CD4-positive, alpha-beta T cell treated with Interleukin-15 for 4 hours (primary cell): Measurements from ENCODE around the gene CCDC47.

ENCODE experiments used
- DNase-seq: peaks from one replicate; pipeline ENCODE4 v3.0.0-alpha.2; 2020; ENCODE audit warnings: low spot score

The CCDC47 gene

GRCh38 chr17:63785556-63785955 is 12.2 kb upstream of the CCDC47 start:
- no peak for DNase-seq

DNA sequence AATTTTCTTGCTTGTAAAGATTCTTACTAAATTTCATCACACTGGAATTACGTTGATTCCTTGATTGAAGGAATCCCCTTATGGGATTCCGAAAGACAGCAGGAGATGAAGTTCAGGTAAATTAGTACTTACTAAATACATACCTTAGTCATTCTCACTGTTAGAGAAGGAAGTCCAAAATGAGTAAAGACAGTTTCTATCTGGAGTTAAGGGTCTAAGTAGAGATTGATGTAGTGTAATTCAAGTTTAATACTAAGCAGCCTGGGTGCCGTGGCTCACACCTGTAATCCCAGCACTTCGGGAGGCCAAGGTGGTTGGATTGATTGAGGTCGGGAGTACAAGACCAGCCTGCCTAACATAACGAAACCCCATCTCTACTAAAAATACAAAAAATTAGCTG is 10.1 kb upstream of the CCDC47 start:
- no peak for DNase-seq

GRCh38 chr17:63780928-63781327 is 7.5 kb upstream of the CCDC47 start:
- no peak for DNase-seq

DNA sequence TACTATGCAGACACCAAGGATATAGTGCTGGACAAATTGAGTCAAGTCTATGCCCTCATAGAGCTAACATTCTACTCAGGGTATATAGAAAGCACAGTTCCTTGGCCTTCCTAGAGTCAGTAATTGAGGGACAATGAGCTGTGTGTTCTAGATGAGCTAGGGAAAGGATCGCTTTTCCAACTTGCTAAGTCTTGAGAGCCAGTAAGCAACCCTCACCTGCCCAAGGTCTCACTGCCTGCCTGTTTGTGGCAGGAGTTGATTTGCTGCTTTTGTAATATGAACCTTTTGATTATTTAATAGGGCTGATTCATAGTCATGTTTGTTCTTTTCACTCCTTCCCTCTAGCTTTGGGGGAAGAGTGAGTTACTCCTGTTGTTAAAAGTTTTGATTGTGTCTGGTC is 7.1 kb upstream of the CCDC47 start:
- no peak for DNase-seq

- DNase-seq, result no peak
Observed at GRCh38 chr17:63775420-63775819, 2.0 kb upstream of the CCDC47 start.

GRCh38 chr17:63774969-63775265 is 1.5 kb upstream of the CCDC47 start:
- no peak for DNase-seq

GRCh38 chr17:63774141-63774968 is 958 bp upstream of the CCDC47 start, which contains the start of gene DDX42:
Gene DDX42 (plus strand): TSS chr17:63774170. CDS start chr17:63787050, 12,880 bp downstream.
- no peak for DNase-seq

- no peak for DNase-seq
Observed at GRCh38 chr17:63772801-63773271, 561 bp downstream of the CCDC47 start.

DNA sequence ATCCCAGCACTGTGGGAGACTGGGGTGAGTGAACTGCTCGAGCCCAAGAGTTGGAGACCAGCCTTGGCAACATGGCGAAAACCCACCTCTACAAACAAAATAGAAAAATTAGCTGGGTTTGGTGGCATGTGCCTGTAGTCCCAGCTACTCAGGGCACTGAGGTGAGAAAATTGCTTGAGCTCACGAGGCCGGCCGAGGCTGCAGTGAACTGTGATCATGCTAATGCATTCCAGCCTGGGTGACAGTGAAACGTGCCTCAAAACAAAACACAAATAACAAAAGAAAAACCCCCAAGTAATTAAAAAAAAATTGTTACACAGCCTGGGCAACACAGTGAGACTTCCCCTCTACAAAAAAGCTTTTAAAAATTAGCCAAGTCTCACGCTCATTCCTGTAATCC is 5.0 kb downstream of the CCDC47 start:
- no peak for DNase-seq

DNA sequence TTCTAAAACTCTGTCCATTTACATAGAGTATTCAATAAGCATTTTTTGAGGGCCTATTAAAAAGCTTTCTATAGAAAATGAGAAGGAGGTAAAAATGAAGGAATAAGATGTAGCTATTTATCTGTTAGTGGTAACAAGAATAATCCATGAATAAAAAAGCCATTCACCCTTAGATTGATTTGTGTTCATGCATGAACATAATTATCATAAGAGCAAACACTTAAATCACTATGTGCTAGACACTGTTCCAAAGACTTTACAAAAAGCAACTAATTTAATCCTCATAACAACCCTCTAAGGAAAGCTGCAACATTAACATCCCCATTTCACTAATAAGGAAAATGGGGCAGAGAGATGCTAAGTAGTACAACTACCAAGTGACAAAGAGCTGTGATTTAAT is 6.6 kb downstream of the CCDC47 start:
- no peak for DNase-seq

GRCh38 chr17:63764716-63765115 is 8.7 kb downstream of the CCDC47 start:
- no peak for DNase-seq

GRCh38 chr17:63762161-63763078 is 11.0 kb downstream of the CCDC47 start:
- no peak for DNase-seq

- no peak for DNase-seq
Observed at GRCh38 chr17:63760771-63761539, 12.4 kb downstream of the CCDC47 start.

GRCh38 chr17:63758428-63758827 is 15.0 kb downstream of the CCDC47 start:
- DNase-seq, result no peak

DNA sequence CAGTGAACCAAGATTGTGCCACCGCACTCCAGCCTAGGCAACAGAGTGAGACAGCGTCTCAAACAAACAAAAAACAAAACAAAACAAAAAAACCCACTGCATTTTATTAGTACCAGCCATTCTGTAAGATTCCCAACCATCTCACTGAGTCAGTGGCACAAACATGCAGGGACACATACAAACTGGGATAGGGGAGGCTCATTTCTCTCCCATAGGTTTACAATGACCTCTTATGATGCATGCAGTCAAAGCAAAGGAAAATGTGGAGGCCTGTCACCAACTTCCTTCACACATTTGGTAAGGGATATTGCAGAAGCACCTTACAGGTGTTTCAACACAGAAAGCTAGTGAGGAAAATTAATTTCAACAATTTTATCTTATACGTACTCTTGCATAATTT is 19.4 kb downstream of the CCDC47 start:
- no peak for DNase-seq

- no peak for DNase-seq
Observed at GRCh38 chr17:63753215-63753614, 20.2 kb downstream of the CCDC47 start.

GRCh38 chr17:63752707-63753106 is 20.7 kb downstream of the CCDC47 start:
- no peak for DNase-seq

GRCh38 chr17:63751806-63752205 is 21.6 kb downstream of the CCDC47 start:
- DNase-seq, result peak; percentile 29

GRCh38 chr17:63741408-63742173 is 31.8 kb downstream of the CCDC47 start, which contains the start of gene STRADA:
Gene STRADA (minus strand): TSS chr17:63741799. CDS start chr17:63728369, 13,430 bp downstream.
- peak; percentile 98 for DNase-seq

DNA sequence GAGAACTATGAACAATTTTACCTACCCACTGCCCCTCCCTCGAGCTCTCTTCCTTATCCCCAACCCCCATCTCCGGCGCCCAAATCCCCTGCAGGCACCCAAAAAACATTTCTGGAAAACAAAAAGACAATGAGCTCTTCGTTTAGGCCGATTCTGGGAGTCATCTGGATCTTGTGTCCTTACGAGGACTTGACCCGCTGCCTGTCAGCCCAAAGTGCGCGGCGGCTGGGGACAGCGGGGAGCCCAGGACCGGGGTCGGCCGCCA is 32.3 kb downstream of the CCDC47 start:
- no peak for DNase-seq

- no peak for DNase-seq
Observed at GRCh38 chr17:63740464-63741142, 32.8 kb downstream of the CCDC47 start.
